Effector memory CD4-positive, alpha-beta T cell (primary cell): ENCODE results near the gene SFRP4.
"Not testable (repeated sequence)": the region's sequence is repeated elsewhere in the genome, so short reads cannot be mapped to it uniquely, and the experiment has no call there.

ENCODE experiments used
- DNase-seq, 3 donors: peaks; one replicate each; pipeline ENCODE4 v3.0.0-alpha.2; 2020
- H3K27ac ChIP-seq: 2 replicates; pipeline ENCODE4 v1.7.0; 2013; ENCODE audit warnings: mild to moderate bottlenecking, low read length, moderate library complexity; ENCODE audit not compliant: insufficient read depth, poor library complexity, severe bottlenecking
- H3K27me3 ChIP-seq: replicated peaks from 2 replicates; pipeline ENCODE4 v1.7.0; 2013; ENCODE audit warnings: mild to moderate bottlenecking, low read length; ENCODE audit not compliant: insufficient read depth, control insufficient read depth, poor library complexity, severe bottlenecking
- H3K36me3 ChIP-seq: 2 replicates; pipeline ENCODE4 v1.7.0; 2013; ENCODE audit warnings: mild to moderate bottlenecking, low read length, moderate library complexity; ENCODE audit not compliant: control insufficient read depth, insufficient read depth
- H3K4me1 ChIP-seq: 2 replicates; pipeline ENCODE4 v1.7.0; 2013; ENCODE audit warnings: low read length, mild to moderate bottlenecking; ENCODE audit not compliant: control insufficient read depth, insufficient read depth, poor library complexity, severe bottlenecking
- H3K4me3 ChIP-seq: 2 replicates; pipeline ENCODE4 v1.7.0; 2013; ENCODE audit warnings: low read length, low read depth, mild to moderate bottlenecking; ENCODE audit not compliant: insufficient read depth, poor library complexity, severe bottlenecking
- H3K9me3 ChIP-seq: 2 replicates; pipeline ENCODE4 v1.7.0; 2013; ENCODE audit warnings: mild to moderate bottlenecking, low read length, moderate library complexity; ENCODE audit not compliant: control insufficient read depth
- total RNA-seq, 3 donors: gene quantifications; one replicate each; lab custom pipeline; 2026; lab: John Stamatoyannopoulos, UW

Gene SFRP4
- 0 reads per million in 3 donors for total RNA-seq

- Histone ChIP-seq H3K36me3 (no peaks in the 10 kb centered on the region), H3K9me3 (no peaks in the 10 kb centered on the region), H3K27me3 (peaks cover 10% of the 10 kb centered on the region), H3K4me3 (no peak within 1 kb of the TSS), H3K4me1 (peaks cover 4% of the 10 kb centered on the region), H3K27ac (no peak within 1 kb of the TSS)
- no peak for DNase-seq
Observed at GRCh38 chr7:37916673-37917660, at the start of gene SFRP4. TSS of gene SFRP4 (minus strand) at chr7:37916817. CDS start at chr7:37916537, 280 bp downstream.

DNA sequence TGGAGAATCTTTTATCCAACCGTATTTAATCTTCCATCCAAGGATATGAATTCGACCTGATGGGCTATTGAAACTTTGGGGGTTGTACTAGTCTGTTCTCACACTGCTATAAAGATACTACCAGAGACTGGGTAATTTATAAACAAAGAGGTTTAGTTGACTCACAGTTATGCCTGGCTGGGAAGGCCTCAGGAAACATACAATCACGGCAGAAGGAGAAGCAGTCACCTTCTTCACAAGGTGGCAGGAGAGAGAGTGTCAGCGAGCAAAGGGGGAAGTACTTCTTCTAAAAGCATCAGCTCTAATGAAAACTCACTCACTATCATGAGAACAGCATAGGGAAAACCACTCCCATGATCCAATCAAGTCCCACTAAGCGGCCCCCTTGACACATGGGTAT is 47.6 kb upstream of the SFRP4 start:
- Histone ChIP-seq H3K4me3 (no peak overlapping the region), H3K36me3 (no peaks in the 10 kb centered on the region), H3K27ac (no peak overlapping the region), H3K9me3 (no peaks in the 10 kb centered on the region), H3K4me1 (no peaks in the 10 kb centered on the region), H3K27me3 (no peaks in the 10 kb centered on the region)
- DNase-seq = no peak

DNA sequence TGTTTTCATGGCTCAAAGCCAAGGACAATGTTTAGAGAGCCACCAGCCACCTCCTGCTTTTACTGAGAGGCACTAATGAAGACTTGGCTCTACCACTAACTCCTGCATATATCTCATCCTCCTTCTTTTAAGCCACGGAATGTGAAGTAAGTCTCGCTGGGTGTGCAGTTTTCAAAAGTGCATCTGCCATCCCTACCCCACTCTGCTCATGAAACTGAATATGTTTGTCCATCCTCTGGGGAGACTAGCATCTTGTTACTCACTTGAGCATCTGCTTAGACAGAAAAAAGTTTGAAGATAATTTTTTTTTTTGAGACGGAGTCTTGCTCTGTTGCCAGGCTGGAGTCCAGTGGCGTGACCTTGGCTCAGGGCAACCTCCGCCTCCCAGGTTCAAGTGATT is 44.6 kb upstream of the SFRP4 start:
- no peaks in the 10 kb centered on the region for H3K9me3 ChIP-seq
- no peaks in the 10 kb centered on the region for H3K4me1 ChIP-seq
- H3K27ac ChIP-seq = no peak overlapping the region
- H3K4me3 ChIP-seq = no peak overlapping the region
- H3K27me3 ChIP-seq = no peaks in the 10 kb centered on the region
- no peaks in the 10 kb centered on the region for H3K36me3 ChIP-seq
- no peak for DNase-seq

- DNase-seq = no peak
- no peaks in the 10 kb centered on the region for H3K9me3 ChIP-seq
- H3K4me3 ChIP-seq = no peak overlapping the region
- H3K27ac ChIP-seq = no peak overlapping the region
- H3K36me3 ChIP-seq = no peaks in the 10 kb centered on the region
- no peaks in the 10 kb centered on the region for H3K27me3 ChIP-seq
- no peaks in the 10 kb centered on the region for H3K4me1 ChIP-seq
Observed at GRCh38 chr7:37960483-37960882, 43.9 kb upstream of the SFRP4 start.

DNA sequence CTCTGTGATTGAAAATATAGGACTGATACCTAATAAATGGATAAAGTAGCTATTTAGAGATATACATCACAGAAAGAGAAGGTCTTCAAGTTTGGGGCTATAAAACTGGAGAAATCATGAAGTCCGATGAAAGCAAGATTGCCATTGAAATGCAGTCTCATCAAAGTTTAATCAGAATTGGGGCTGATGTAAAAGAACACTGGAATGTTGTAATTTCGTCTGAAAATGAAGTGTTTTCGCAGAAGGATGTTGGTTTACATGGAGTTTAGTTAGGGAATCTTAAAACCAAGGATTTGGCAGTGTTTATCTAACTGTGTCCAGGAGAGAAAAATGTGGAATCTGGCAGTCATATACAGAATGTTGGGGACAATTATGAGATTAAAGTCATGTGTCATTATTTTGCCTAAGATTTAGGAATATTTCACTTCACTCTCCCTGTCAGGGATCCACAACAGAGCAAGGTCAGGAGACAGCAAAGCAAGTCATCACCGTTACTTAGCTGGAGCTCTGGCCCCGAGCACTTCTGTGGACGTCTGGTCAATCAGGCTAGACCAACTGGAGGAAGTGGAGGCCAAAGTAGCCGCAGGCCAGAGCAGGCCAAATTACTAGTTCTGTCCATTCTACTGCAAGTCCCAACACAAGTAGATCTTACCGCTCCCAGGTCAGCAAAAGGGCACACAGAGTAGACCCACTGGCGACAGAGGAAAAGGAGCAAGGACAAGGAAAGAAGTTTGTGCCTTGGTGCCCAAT is 40.8 kb upstream of the SFRP4 start:
- Histone ChIP-seq H3K27ac (no peak overlapping the region), H3K4me3 (no peak overlapping the region), H3K4me1 (no peaks in the 10 kb centered on the region), H3K9me3 (no peaks in the 10 kb centered on the region), H3K27me3 (no peaks in the 10 kb centered on the region), H3K36me3 (no peaks in the 10 kb centered on the region)
- no peak for DNase-seq

GRCh38 chr7:37956791-37957190 is 40.2 kb upstream of the SFRP4 start:
- H3K36me3 ChIP-seq = no peaks in the 10 kb centered on the region
- no peak overlapping the region for H3K27ac ChIP-seq
- no peak for DNase-seq
- H3K9me3 ChIP-seq = no peaks in the 10 kb centered on the region
- no peaks in the 10 kb centered on the region for H3K27me3 ChIP-seq
- H3K4me1 ChIP-seq = no peaks in the 10 kb centered on the region
- no peak overlapping the region for H3K4me3 ChIP-seq

DNA sequence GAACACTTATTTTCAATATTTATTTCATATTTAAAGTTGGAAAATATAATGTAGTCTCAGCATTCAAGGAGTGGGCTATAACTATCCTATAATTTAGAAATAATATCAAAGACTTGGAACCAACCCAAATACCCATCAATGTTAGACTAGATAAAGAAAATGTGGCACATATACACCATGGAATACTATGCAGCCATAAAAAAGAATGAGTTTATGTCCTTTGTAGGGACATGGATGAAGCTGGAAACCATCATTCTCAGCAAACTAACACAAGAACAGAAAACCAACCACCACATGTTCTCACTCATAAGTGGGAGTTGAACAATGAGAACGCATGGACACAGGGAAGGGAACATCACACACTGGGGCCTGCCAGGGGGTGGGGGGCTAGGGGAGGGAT is 37.6 kb upstream of the SFRP4 start:
- DNase-seq, H3K27ac ChIP-seq, H3K9me3 ChIP-seq, H3K4me3 ChIP-seq, H3K4me1 ChIP-seq, H3K36me3 ChIP-seq, H3K27me3 ChIP-seq: not testable (repeated sequence)

GRCh38 chr7:37952240-37952639 is 35.6 kb upstream of the SFRP4 start:
- Histone ChIP-seq H3K27ac (no peak overlapping the region), H3K27me3 (no peaks in the 10 kb centered on the region), H3K9me3 (no peaks in the 10 kb centered on the region), H3K4me3 (no peak overlapping the region), H3K36me3 (no peaks in the 10 kb centered on the region), H3K4me1 (no peaks in the 10 kb centered on the region)
- DNase-seq = no peak

DNA sequence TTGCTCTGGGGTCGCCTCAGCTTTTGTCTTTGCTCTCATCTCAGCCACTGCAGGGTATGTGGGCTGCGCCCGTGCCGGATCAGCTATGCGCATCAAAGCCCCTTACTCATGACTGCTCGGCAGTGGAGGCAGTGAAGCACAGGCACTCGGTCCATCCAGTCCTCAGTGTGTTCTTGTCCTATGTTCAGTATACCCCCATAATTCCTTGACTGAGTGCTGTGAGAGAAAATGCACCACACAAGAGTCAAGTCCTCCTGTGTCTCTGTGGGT is 31.3 kb upstream of the SFRP4 start:
- Histone ChIP-seq H3K4me3 (no peak overlapping the region), H3K4me1 (no peaks in the 10 kb centered on the region), H3K36me3 (no peaks in the 10 kb centered on the region), H3K27ac (no peak overlapping the region), H3K27me3 (no peaks in the 10 kb centered on the region), H3K9me3 (no peaks in the 10 kb centered on the region)
- no peak for DNase-seq
